Activated effector memory CD4-positive, alpha-beta T cell treated with Interleukin-2 at 50 U/mL for 16 hours (primary cell): ENCODE results near the gene CXCR5.

Experiments
- DNase-seq: peaks from one replicate; pipeline ENCODE4 v3.0.0-alpha.2; 2020

Gene CXCR5

DNA sequence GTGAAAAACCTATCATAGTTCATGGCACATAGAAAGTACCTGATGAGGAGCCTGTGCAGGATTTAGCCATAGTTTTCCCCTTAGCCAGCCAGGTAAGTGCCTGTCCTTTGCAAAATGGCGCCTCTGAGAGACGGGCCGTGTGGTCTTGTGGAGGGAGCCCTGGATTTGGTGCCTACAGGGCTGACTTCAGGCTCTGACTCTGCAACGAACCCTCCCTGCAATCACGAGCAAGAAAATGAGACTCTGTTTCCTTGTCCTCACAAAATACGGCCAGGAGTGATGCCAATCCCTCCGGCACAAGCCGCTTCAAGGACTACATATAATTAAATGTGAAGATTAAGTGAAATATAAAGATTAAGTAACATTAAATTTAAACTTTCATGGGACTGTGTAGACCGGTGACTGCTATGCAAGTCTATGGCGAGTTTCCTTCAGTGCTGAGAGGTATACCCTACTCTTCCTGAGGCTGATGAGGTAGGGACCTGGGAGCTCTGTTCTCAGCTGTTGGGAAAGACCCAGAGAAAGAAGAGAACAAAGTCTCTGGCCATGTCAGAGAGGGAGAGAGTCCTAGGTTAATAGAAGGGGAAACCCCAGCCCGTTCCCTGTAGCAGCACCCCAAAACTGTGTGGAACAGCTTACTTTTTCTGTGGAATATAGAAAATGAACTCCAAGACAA lies 6.1 kb upstream of the CXCR5 start:
- no peak for DNase-seq

DNA sequence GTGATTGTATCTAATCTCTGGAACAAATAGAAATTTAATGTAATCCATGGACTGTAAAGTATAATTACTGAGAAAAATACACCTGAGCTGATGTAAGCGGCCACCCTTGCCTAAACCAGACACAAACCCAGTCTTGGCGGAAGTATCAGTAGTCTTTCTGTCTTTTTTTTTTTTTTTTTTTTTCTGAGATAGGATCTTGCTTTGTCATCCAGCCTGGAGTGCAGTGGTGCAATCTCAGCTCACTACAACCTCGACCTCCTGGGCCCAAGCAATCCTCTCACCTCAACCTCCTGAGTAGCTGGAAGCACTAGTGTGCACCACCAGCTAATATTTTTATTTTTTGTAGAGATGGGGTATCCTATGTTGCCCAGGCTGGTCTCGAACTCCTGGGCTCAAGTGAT lies 5.5 kb upstream of the CXCR5 start:
- DNase-seq: no peak

DNA sequence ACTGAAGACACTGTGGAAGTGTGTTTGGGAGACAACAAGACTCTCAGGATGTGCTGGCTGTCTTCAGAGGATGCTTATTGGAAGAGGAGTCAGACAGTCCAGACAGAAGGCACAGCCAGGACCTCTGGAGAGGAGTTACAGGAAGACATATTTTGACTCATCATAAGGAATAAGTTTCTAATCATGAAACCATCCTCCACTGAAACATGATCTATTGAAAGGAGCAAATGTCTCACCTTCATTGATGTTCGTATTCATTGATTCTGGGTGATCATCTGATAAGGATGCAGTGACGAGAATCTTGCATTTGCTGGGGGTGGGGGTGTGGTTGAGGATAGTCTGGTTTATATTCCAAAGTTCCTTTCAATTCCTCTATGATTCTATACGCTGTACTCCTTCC lies 2.5 kb upstream of the CXCR5 start:
- no peak for DNase-seq

DNA sequence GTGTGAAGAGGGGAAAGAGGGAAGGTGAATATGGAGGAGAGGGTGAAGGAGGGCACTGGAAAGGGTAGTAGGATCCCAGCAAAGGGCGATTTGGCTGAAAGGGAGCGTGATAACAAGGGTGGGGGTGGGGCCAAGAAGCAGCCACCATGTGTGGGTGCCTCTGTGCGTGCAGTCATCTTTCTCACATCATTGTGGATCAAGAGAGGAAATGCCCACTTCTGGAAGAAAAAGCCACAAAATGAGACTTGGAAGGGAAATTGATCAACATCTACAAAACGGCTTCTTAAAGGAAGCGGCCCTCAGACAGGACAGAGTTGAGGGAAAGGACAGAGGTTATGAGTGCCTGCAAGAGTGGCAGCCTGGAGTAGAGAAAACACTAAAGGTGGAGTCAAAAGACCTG lies 1.2 kb upstream of the CXCR5 start:
- DNase-seq: no peak

DNA sequence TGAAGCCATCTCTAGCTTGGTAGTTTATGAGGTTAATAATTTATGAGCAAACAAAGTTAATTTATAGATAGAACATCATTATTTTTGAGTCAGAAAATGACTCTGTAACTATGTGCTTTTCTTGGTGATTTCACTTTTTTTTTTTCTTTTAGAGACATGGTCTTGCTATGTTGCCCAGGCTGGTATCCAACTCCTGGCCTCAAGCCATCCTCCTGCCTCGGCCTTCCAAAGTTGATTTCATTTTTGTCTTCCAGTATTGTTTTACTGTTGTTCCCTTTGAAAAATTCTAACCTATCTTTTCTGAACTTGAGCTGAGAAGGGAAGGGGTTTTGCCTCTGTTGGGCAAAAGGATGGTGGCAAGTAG lies 706 bp upstream of the CXCR5 start:
- no peak for DNase-seq

DNA sequence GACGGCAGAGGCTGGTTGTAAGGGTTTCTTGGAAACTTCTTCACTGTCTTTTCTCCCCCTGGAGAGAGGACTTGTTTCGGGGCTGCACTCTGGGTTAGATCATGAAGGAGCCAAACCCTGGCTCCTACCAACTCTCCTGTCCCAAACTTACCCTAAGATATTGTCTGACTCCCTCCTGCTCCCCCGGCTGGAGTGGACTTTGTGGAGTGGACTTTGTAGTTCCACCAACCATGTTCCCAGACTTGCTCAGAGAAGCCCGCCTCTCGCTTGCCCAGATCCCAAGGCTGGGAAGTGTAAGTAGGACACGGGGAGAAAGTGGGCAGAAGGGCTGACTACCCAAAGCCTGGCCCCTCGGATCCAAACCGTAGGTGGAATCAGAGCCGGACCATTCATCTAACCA lies 1.2 kb downstream of the CXCR5 start:
- DNase-seq: no peak

DNA sequence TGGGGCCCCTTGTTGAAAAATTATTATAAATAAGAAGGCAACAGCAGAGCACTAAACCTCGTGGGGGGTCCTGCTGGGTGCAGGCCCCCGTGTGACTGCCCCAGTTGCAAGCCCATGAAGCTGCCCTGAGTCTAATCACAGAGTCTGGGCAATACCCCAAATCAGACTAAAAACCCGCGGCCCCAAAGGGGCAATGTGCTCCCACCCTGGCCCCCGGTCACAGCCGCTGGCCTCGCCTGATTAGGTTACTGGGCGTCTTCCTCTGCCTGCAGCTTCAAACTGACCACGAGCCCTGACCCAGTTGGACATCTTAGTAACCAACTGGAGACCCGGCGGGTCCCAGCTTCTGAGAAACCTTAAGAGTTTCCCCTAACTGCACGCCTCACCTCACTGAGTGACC lies 1.6 kb downstream of the CXCR5 start:
- DNase-seq: no peak

DNA sequence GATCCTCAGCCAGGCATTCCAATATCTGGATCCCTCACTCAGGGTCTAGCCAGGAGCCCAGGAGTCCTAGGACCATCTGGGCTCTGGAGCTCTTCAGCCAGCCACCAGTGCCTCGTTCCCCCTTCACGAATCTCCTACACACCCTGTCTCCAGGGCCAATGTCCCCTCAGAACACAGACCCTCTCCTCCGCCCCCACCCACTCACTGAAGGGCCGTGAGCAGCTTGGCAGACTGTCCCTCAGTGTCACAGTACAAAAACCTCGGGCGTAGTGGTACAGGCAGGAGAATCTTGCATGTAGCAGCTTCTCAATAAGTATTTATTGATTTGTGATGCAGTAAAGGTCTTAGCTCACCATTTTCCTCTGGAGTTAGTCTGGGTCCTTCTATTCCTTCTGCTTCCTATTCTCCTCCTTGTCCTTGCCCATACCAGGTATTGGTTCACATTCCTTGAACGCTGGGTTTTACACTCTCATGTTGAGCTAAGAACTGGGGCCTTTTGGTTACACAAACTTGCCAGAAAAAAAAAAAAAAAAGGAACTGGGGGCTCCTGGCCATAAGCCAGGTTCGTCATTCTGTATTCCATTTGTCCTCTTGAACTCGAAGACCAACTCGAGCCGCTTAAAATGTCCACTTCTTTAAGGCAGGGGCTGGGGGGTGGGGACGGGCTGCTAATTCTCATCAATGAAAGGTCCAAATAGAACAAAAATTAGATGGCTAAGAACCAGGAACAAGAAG lies 2.3 kb downstream of the CXCR5 start:
- no peak for DNase-seq

DNA sequence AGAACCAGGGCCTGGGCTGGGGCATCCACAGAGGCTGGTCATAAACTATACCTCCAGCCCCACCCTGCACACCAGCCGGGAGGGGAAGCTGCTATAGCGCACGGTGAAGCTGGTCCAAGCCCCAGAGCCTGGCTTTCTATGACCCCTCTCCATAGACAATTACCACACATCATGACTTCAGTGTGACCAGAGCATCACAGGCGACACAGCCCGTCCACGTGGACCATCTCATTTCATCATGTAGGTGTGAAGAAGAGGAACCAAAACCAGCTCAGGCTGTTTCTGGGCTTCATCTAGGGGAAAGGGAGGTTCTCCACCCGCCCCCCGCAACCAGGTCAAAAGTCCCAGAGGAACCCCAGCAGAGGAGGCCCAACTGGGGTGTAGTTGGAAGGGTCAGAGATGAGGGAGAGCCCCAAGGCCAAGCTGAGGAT lies 3.0 kb downstream of the CXCR5 start:
- DNase-seq: no peak

DNA sequence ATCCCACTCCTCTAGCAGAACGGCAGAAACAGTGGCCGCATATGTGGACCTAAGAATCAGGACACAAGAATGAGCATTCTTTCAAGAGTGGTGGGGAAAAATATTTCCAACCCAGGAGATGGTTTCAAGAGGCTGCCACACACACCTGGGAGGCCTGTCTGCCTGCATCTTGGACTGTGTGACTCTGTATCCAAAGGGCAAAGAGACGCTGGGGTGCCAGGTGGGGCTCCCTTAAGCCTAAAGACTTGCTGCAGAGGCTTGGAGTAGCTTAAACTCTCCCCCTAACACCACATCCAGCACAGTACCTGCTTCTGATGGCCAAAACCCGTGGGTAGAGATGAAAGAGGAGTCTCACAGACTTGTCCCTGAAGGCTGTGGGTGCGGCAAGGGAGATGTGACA lies 3.5 kb downstream of the CXCR5 start:
- DNase-seq: no peak

DNA sequence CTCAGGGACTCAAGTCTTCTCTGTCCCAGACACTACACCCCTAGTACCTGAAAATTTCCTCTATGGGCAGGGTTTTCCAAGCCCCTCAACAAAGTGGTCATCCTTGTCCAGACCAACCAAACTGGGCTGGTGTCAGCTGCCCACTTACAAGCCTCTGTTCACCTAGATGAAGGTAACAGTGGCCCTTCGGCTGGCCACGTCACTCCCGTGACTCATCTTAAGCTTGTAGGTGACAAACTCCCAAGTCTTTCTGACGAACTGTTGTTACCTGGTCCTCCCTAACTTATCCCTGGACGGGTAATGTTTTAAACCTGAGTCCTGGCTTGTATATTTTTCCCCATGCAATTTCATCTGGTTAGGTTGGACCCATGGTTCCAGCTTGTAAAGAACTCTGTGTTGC lies 4.7 kb downstream of the CXCR5 start:
- DNase-seq: no peak

DNA sequence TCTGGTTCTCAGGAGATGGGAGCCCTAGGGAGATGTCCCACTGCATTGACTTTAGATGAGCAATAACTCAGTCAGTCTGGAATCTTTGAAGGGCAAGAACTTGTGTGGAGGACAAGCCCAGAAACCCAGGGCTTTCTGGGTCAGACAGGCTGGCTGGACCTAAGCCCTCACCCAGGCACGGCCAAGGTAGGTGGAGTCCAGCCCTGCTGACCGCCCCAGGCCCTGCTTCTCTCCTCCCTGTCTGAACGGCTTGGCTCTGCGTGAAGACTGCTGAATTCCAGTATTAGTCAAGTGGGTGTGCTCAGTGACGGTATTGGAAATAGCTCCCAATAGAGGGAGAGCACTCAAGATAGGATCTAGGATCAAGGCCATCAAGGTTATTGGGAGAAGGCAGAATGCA lies 6.1 kb downstream of the CXCR5 start:
- no peak for DNase-seq

DNA sequence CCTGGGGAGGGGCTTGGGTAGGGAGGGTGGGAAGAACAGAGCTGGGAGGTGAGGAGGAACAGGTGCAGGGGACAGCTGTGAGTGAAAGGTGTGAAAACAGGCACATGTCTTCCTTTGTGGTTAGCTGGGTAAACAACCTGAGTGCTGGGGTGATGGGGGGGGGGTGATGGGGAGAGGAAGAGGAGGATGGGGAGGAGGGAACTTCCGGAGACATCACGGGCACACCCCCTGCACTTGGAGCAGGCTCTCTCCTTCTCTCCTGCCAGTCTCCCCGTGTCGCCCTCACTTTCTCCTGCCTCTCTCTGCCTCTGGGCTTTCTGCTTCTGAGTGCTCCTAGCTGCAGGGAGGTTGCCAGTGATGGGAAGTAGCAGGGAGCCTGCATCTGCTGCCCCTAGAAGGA lies 8.8 kb downstream of the CXCR5 start:
- DNase-seq: peak; percentile 56

DNA sequence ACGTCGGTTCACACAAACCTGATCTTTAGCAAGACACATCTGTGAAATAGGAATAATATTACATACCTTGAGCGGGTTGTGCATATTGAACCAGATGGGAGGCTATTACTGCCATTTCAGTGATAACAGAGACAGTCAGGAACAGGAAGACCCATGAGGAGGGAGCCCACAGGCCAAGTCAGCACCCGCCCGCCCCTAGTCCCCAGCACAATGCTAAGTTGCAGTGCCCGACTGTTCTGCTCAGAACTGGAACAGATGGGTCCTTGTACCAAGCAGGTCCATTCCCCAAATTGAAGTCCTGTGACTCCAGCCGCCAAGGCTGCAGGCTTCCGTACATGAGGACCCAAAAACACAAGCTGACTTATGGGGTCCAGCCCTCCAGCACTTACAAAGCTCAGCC lies 9.3 kb downstream of the CXCR5 start:
- DNase-seq: no peak

DNA sequence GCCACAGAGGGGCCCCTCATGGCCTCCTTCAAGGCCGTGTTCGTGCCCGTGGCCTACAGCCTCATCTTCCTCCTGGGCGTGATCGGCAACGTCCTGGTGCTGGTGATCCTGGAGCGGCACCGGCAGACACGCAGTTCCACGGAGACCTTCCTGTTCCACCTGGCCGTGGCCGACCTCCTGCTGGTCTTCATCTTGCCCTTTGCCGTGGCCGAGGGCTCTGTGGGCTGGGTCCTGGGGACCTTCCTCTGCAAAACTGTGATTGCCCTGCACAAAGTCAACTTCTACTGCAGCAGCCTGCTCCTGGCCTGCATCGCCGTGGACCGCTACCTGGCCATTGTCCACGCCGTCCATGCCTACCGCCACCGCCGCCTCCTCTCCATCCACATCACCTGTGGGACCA lies 10.0 kb downstream of the CXCR5 start:
- DNase-seq: no peak

DNA sequence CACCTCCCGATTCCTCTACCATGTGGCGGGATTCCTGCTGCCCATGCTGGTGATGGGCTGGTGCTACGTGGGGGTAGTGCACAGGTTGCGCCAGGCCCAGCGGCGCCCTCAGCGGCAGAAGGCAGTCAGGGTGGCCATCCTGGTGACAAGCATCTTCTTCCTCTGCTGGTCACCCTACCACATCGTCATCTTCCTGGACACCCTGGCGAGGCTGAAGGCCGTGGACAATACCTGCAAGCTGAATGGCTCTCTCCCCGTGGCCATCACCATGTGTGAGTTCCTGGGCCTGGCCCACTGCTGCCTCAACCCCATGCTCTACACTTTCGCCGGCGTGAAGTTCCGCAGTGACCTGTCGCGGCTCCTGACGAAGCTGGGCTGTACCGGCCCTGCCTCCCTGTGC lies 10.5 kb downstream of the CXCR5 start:
- no peak for DNase-seq

DNA sequence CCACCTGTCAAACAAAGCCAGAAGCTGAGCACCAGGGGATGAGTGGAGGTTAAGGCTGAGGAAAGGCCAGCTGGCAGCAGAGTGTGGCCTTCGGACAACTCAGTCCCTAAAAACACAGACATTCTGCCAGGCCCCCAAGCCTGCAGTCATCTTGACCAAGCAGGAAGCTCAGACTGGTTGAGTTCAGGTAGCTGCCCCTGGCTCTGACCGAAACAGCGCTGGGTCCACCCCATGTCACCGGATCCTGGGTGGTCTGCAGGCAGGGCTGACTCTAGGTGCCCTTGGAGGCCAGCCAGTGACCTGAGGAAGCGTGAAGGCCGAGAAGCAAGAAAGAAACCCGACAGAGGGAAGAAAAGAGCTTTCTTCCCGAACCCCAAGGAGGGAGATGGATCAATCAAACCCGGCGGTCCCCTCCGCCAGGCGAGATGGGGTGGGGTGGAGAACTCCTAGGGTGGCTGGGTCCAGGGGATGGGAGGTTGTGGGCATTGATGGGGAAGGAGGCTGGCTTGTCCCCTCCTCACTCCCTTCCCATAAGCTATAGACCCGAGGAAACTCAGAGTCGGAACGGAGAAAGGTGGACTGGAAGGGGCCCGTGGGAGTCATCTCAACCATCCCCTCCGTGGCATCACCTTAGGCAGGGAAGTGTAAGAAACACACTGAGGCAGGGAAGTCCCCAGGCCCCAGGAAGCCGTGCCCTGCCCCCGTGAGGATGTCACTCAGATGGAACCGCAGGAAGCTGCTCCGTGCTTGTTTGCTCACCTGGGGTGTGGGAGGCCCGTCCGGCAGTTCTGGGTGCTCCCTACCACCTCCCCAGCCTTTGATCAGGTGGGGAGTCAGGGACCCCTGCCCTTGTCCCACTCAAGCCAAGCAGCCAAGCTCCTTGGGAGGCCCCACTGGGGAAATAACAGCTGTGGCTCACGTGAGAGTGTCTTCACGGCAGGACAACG lies 11.7 kb downstream of the CXCR5 start:
- peak; percentile 65 for DNase-seq

DNA sequence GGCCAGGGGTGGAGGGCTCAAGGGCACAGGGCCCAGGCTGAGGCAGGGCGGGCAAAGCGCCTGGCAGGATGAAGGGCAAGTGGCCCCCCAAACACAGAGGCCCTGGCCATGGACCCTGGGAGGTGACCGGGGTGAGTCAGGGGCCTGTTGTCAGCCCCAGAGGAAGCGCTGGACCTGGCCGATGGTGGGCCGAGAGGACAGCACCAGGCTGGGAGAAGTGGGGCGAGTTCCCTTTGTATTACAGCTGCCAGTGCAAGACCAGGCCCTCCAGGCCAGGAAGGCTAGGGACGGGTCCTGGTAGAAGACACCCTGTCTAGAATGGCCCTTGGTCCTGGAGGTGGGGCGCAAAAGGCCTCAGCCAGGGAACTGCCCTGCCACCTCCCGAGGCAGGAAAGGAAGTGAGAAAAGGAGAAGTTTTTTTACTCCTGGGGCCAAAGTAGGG lies 12.8 kb downstream of the CXCR5 start:
- no peak for DNase-seq

DNA sequence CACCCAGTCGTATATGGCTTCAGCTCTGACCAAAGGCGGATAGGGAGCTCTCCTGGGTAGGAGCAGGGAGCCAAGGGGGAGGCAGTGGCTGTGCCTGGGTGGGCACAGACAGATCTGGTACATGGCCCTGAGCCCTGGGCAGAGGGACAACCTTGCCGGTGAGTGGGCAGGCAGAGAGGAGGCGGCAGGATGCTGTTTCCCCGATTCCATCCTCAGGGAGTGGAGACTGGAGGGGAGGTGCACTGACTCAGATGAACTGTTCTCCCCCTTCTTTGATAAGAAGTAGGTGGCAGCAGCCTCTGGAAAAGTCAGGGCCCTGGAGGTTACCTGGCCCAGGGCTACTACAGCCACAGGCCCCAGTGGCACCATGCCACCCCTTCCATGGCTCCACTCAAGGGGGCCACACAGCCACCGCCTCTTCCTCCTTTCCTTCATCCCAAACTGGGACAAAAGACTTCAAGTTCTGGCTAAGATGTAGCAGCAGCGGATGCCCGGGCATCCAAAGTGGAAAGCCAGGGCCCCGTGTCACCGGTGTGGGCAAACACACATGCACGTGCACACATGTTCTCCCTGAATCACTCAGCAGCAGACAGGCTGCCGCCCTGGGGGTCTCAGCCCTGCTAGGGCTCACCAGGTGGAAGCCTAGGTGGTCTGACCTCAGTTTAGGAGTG lies 13.4 kb downstream of the CXCR5 start:
- DNase-seq: no peak

DNA sequence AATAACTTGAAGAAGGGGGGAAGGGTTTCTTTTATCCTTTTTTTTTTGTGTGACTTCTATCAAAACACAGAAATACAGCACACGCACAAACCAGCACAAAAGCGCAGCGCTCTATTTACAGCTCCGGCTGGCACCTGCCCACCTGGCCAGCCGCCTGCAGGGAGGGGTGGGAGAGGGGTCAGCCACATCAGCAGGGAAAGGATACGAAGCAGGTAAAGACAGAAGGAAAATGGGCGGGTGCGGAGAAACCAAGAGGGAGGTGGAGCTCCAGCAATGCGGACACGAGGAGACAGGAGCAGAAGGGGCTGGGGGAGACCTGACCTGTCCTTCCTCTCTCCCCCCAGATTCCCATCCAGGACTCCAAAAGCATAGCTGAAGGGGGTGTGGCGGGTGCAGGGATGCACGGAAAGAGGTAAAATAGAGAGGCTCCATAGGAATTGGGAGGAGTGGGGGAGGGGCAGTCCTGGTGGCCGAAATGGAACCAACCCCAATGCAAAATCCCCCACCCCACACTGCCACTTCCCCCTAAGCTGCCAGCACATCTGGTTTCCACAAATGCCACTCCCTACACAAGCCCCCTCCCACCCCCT lies 14.1 kb downstream of the CXCR5 start:
- no peak for DNase-seq

DNA sequence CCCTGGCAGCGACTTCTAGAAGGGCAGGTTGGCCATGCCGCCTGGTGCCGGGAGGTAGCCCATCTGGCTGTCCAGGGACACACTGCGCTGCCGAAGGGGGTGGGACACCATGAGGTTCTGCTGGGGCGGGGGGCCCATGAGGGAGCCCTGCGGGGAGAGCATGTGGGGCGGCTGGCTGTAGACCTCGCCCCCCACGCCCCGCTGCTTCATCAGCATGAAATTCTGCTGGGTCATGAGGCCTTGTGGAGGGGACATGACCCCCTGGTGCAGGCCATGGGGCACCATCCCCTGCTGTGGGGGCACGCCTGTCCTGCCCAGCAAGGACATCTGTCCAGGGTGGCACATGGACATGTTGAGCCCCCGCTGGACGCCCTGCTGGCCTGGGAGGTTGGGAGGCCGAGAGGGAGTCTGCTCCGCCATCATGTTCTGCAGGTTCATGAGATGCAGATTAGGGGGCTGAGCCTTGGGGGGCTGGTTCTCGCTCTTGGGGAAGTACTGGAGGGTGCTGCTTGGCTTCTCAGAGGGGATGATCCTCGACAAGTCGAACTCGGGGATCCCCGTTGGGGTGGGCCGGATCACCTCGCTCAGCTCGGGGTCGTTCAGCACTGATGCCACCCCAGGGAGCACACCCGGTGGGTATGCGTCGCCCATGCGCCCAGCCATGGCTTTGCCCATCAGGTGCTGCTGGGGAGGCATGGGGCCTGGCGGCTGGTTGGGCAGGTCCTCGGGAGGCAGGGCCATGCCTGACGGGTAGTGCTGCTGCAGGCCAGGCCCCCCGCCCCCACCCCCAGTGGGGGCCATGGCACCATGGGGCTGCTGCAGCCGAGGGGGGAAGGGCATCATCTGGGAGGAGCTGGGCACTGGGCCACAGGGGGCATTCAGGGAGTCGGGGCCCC lies 15.0 kb downstream of the CXCR5 start:
- no peak for DNase-seq

DNA sequence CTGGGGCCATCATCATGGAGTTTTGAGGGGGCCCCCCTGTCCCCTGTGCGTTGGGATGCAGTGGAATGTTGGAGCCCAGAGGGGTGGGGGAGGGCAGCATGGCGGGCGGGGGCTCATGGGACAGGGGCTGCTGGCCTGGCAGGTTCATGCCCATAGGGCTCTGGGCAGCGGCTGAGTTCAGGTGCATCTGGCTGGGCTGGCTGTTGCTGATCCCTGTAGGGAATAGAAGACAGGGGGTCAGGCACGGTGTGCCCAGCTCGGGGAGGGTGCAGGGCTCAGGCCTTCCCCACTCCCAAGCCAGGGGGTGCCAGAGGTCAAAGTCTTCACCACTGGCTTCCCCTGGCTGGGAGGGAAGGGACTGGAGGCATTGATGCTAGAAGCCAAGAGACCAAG lies 15.6 kb downstream of the CXCR5 start:
- DNase-seq: no peak
